HEK293 (cell line): ENCODE results near the gene CRELD1.
A peak's percentile ranks its signal among the peaks of the same experiment; 100 is the strongest.

Source experiments
- CTCF ChIA-PET: fragments of 350-600 bp; formaldehyde crosslinking; extraction: SDS; loops from one replicate; lab custom pipeline; 2021; ENCODE audit warnings: antibody characterized with exemption; lab: Yijun Ruan, JAX
- POLR2A ChIA-PET: fragments of 300-600 bp; formaldehyde crosslinking; extraction: SDS; loops from one replicate; lab custom pipeline; 2020; ENCODE audit warnings: antibody characterized with exemption, inconsistent platforms; lab: Yijun Ruan, JAX
- H3K27ac ChIP-seq: fragments of 200-500 bp; sonication (Bioruptor generic); 2 replicates; pipeline ENCODE4 v1.5.1; 2014; ENCODE audit warnings: low read depth, low read length, control low read depth, inconsistent platforms; ENCODE audit errors: extremely low read depth
- H3K36me3 ChIP-seq, 2 experiments: fragments of 200-500 bp in 1 of 2; sonication (Bioruptor generic) in 1 of 2; 1 replicate in 1 of 2; 2 replicates in 1 of 2; pipeline ENCODE4 v1.5.1; 2014 to 2017; ENCODE audit warnings: inconsistent platforms in 2 of 2, low read length in 2 of 2; ENCODE audit not compliant: control insufficient read depth in 2 of 2, insufficient read depth in 1 of 2
- H3K4me1 ChIP-seq: fragments of 200-500 bp; sonication (Bioruptor generic); 2 replicates; pipeline ENCODE4 v1.5.1; 2014; ENCODE audit warnings: mild to moderate bottlenecking, low read length, inconsistent platforms; ENCODE audit not compliant: control insufficient read depth, insufficient read depth
- H3K4me3 ChIP-seq: 2 replicates; pipeline ENCODE4 v1.5.1; 2011; ENCODE audit warnings: low read depth, mild to moderate bottlenecking, control low read depth, low read length, moderate library complexity
- H3K9me3 ChIP-seq: fragments of 200-500 bp; sonication (Bioruptor generic); 2 replicates; pipeline ENCODE4 v1.5.1; 2014; ENCODE audit warnings: low read depth, low read length, inconsistent platforms; ENCODE audit not compliant: control insufficient read depth, insufficient read depth
- GFI1B ChIP-seq: fragments of 450-650 bp; formaldehyde crosslinking; IDR thresholded peaks from 2 replicates; pipeline ENCODE4 v1.5.1; 2016; ENCODE audit warnings: missing biosample characterization, missing genetic modification characterization
- GLI4 ChIP-seq: fragments of 450-650 bp; formaldehyde crosslinking; IDR thresholded peaks from 2 replicates; pipeline ENCODE4 v1.5.1; 2016; ENCODE audit warnings: missing biosample characterization, missing genetic modification characterization
- GLIS1 ChIP-seq: fragments of 450-650 bp; formaldehyde crosslinking; IDR thresholded peaks from 2 replicates; pipeline ENCODE4 v1.5.1; 2016; ENCODE audit warnings: missing biosample characterization, missing genetic modification characterization
- GLIS2 ChIP-seq: fragments of 450-650 bp; formaldehyde crosslinking; IDR thresholded peaks from 2 replicates; pipeline ENCODE4 v1.5.1; 2016; ENCODE audit warnings: missing biosample characterization, missing genetic modification characterization
- IKZF3 ChIP-seq: fragments of 450-650 bp; IDR thresholded peaks from 2 replicates; pipeline ENCODE4 v1.5.0; 2018; ENCODE audit warnings: missing biosample characterization, mild to moderate bottlenecking, missing genetic modification characterization, moderate library complexity
- KLF10 ChIP-seq: fragments of 450-650 bp; IDR thresholded peaks from 2 replicates; pipeline ENCODE4 v1.5.1; 2018; ENCODE audit warnings: missing biosample characterization, mild to moderate bottlenecking, missing genetic modification characterization
- KLF7 ChIP-seq: fragments of 450-650 bp; formaldehyde crosslinking; IDR thresholded peaks from 2 replicates; pipeline ENCODE4 v1.5.1; 2016; ENCODE audit warnings: missing biosample characterization, missing genetic modification characterization, borderline replicate concordance
- OSR2 ChIP-seq: fragments of 450-650 bp; formaldehyde crosslinking; IDR thresholded peaks from 2 replicates; pipeline ENCODE4 v1.5.1; 2016; ENCODE audit warnings: missing biosample characterization, missing genetic modification characterization
- PRDM6 ChIP-seq: fragments of 450-650 bp; formaldehyde crosslinking; IDR thresholded peaks from 2 replicates; pipeline ENCODE4 v1.5.1; 2017; ENCODE audit warnings: missing biosample characterization, missing genetic modification characterization
- RBAK ChIP-seq: fragments of 450-650 bp; formaldehyde crosslinking; IDR thresholded peaks from 2 replicates; pipeline ENCODE4 v1.5.1; 2016; ENCODE audit warnings: missing biosample characterization, missing genetic modification characterization
- ZEB2 ChIP-seq: fragments of 450-650 bp; formaldehyde crosslinking; IDR thresholded peaks from 2 replicates; pipeline ENCODE4 v1.5.1; 2016; ENCODE audit warnings: missing biosample characterization, missing genetic modification characterization
- ZNF169 ChIP-seq: fragments of 450-650 bp; formaldehyde crosslinking; IDR thresholded peaks from 2 replicates; pipeline ENCODE4 v1.5.1; 2016; ENCODE audit warnings: missing biosample characterization, missing genetic modification characterization
- ZNF19 ChIP-seq: fragments of 450-650 bp; formaldehyde crosslinking; IDR thresholded peaks from 2 replicates; pipeline ENCODE4; 2016; ENCODE audit warnings: missing biosample characterization, missing genetic modification characterization, low read depth
- ZNF2 ChIP-seq: fragments of 450-650 bp; formaldehyde crosslinking; IDR thresholded peaks from 2 replicates; pipeline ENCODE4 v1.5.1; 2016; ENCODE audit warnings: missing biosample characterization, missing genetic modification characterization
- ZNF239 ChIP-seq: fragments of 450-650 bp; formaldehyde crosslinking; IDR thresholded peaks from 2 replicates; pipeline ENCODE4 v1.5.1; 2016; ENCODE audit warnings: missing biosample characterization, missing genetic modification characterization
- ZNF24 ChIP-seq: fragments of 450-650 bp; formaldehyde crosslinking; IDR thresholded peaks from 2 replicates; pipeline ENCODE4 v1.5.1; 2016; ENCODE audit warnings: missing biosample characterization, missing genetic modification characterization
- ZNF416 ChIP-seq: fragments of 450-650 bp; formaldehyde crosslinking; IDR thresholded peaks from 2 replicates; pipeline ENCODE4 v1.5.1; 2016; ENCODE audit warnings: missing biosample characterization, missing genetic modification characterization
- ZNF514 ChIP-seq: fragments of 450-650 bp; formaldehyde crosslinking; IDR thresholded peaks from 2 replicates; pipeline ENCODE4 v1.5.1; 2016; ENCODE audit warnings: missing biosample characterization, missing genetic modification characterization
- ZNF544 ChIP-seq: fragments of 450-650 bp; formaldehyde crosslinking; IDR thresholded peaks from 2 replicates; pipeline ENCODE4 v1.5.0; 2017; ENCODE audit warnings: missing biosample characterization, missing genetic modification characterization
- ZNF555 ChIP-seq: fragments of 450-650 bp; formaldehyde crosslinking; conservative IDR thresholded peaks from 2 replicates; pipeline ENCODE4 v1.5.1; 2017; ENCODE audit warnings: missing biosample characterization, mild to moderate bottlenecking, missing genetic modification characterization, inconsistent platforms
- ZNF585B ChIP-seq: fragments of 450-650 bp; formaldehyde crosslinking; IDR thresholded peaks from 2 replicates; pipeline ENCODE4 v1.5.1; 2016; ENCODE audit warnings: missing biosample characterization, missing genetic modification characterization
- ZNF600 ChIP-seq: fragments of 450-650 bp; formaldehyde crosslinking; IDR thresholded peaks from 2 replicates; pipeline ENCODE4 v1.5.1; 2016; ENCODE audit warnings: missing biosample characterization, missing genetic modification characterization
- ZNF610 ChIP-seq: fragments of 450-650 bp; formaldehyde crosslinking; IDR thresholded peaks from 2 replicates; pipeline ENCODE4 v1.5.1; 2016; ENCODE audit warnings: missing biosample characterization, missing genetic modification characterization, borderline replicate concordance
- ZNF660 ChIP-seq: fragments of 450-650 bp; IDR thresholded peaks from 2 replicates; pipeline ENCODE4 v1.5.1; 2018; ENCODE audit warnings: missing biosample characterization, mild to moderate bottlenecking, missing genetic modification characterization
- ZSCAN18 ChIP-seq: fragments of 450-650 bp; formaldehyde crosslinking; IDR thresholded peaks from 2 replicates; pipeline ENCODE4 v1.5.1; 2016; ENCODE audit warnings: missing biosample characterization, missing genetic modification characterization
- ZSCAN4 ChIP-seq: fragments of 450-650 bp; formaldehyde crosslinking; IDR thresholded peaks from 2 replicates; pipeline ENCODE4 v1.5.1; 2017; ENCODE audit warnings: missing biosample characterization, missing genetic modification characterization
- TF ChIP-seq, protein P1 (sequence below): fragments of 450-650 bp; formaldehyde crosslinking; IDR thresholded peaks from 2 replicates; pipeline ENCODE4 v1.5.1; 2016; ENCODE audit warnings: missing biosample characterization, missing genetic modification characterization, low read depth

Gene CRELD1

DNA sequence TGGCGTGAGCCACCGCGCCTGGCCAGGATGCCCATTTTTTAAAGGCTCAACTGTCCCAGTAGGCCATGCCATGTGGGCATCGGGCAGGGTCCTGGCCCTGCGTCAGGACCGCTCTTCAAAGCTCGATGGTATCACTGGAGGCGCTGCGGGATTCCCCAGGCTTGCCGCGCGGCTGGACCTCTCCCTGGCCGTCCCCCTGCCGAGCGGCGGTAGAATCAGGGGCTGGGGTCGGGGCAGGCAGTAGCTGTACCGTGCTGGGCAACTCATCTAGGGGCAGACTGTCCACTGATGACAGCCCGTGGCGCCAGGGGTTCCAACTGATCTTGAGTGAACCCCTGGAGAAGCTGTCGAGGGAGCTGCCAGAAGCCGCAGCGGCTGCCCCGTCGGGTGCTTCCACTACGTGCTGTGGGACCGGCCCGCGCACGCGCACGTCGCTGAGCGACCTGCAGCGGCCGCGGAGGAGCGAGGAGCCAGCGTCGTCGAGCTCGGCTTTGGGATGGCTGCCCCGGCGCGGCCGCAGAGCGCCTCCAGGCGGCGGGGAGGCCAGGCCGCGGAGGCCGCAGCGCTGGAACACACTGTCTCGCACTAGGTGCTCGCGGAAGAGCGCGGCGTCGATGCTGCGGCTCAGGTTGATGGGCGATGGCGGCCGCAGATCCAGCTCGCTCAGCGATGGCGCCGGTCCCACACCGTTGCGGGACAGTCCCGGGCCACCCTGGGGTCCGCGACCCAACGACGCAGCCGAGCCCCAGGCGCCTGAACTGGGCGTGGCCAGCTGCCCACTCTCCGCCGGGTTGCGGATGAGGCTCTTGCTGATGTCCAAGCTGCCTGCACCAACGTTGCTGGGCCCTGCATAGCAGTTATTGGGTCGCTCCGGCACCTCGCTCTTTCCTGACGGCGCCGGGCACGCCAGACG, 12.7 kb downstream of the CRELD1 start (continued):
- TF ChIP-seq PRDM6 (tag by site-specific recombination) (no peak), KLF10 (tag by site-specific recombination) (peak; percentile 33; the same call in 1 of the 2 replicates), KLF7 (tag by site-specific recombination) (peak; percentile 63; the same call in 1 of the 2 replicates), GLIS1 (peak; percentile 55; the same call in 1 of the 2 replicates), ZNF2 (0 out of 2 replicates have a peak, but pooled peaks have one; percentile 15), OSR2 (tag by site-specific recombination) (peak; percentile 40; the same call in 1 of the 2 replicates), ZNF585B (tag by site-specific recombination) (0 out of 2 replicates have a peak, but pooled peaks have one; percentile 23), ZNF610 (peak; percentile 9; the same call in 1 of the 2 replicates), ZNF660 (tag by site-specific recombination) (peak; percentile 95)

GRCh38 chr3:9947025-9947995, 13.7 kb downstream of the CRELD1 start:
- H3K9me3 ChIP-seq = no peaks in the 10 kb centered on the region
- H3K4me1 ChIP-seq = no peaks in the 10 kb centered on the region
- peaks cover 0 to 50% of the 10 kb centered on the region in 2 experiments; a peak in 1 of 3 replicates for H3K36me3 ChIP-seq
- peak overlapping the region; percentile 69; the same call in 1 of the 2 replicates for H3K27ac ChIP-seq
- ChIA-PET POLR2A (interaction anchor here (0.5 to 1.9 kb wide), 20 partner anchors 7 to 374 kb away, joined by 3 to 33 read pairs (median 4); partner anchors contain the start of genes CRELD1, EMC3, IL17RC and JAGN1), CTCF (interaction anchor here (0.5 to 2.3 kb wide), 26 partner anchors 7 to 369 kb away, joined by 3 to 19 read pairs (median 5); partner anchors contain the start of genes ARPC4, CRELD1 and TADA3)
- no peak for TF ChIP-seq ZNF19 (tag by site-specific recombination)
- TF ChIP-seq ZNF416 (tag by site-specific recombination) = no peak
- no peak for TF ChIP-seq GLIS2 (tag by site-specific recombination)
- no peak for TF ChIP-seq GLI4 (tag by site-specific recombination)
- TF ChIP-seq ZSCAN4 (tag by site-specific recombination) = no peak
- TF ChIP-seq ZNF600 = no peak
- no peak for TF ChIP-seq ZNF169 (tag by site-specific recombination)
- no peak for TF ChIP-seq GFI1B
- TF ChIP-seq ZNF239 (tag by site-specific recombination) = no peak
- no peak for TF ChIP-seq ZNF585B (tag by site-specific recombination)
- TF ChIP-seq ZNF544 (tag by site-specific recombination) = no peak
- TF ChIP-seq RBAK (tag by site-specific recombination) = no peak
- TF ChIP-seq ZNF514 (tag by site-specific recombination) = no peak
- TF ChIP-seq ZNF555 = no peak
- TF ChIP-seq IKZF3 (tag by site-specific recombination) = no peak
- TF ChIP-seq ZNF24 (tag by site-specific recombination) = no peak
- TF ChIP-seq, protein P1, sequence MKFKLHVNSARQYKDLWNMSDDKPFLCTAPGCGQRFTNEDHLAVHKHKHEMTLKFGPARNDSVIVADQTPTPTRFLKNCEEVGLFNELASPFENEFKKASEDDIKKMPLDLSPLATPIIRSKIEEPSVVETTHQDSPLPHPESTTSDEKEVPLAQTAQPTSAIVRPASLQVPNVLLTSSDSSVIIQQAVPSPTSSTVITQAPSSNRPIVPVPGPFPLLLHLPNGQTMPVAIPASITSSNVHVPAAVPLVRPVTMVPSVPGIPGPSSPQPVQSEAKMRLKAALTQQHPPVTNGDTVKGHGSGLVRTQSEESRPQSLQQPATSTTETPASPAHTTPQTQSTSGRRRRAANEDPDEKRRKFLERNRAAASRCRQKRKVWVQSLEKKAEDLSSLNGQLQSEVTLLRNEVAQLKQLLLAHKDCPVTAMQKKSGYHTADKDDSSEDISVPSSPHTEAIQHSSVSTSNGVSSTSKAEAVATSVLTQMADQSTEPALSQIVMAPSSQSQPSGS = no peak
- TF ChIP-seq ZSCAN18 (tag by site-specific recombination) = no peak
- no peak for TF ChIP-seq ZEB2
- TF ChIP-seq ZNF610 = no peak
- no peak overlapping the region; the same call in 1 of the 2 replicates for H3K4me3 ChIP-seq
